ENCODE data around the gene ARAP2.

GRCh38 chr4:36227913-36228312 lies 16.4 kb downstream of the ARAP2 start:
- TF ChIP-seq, protein P1, sequence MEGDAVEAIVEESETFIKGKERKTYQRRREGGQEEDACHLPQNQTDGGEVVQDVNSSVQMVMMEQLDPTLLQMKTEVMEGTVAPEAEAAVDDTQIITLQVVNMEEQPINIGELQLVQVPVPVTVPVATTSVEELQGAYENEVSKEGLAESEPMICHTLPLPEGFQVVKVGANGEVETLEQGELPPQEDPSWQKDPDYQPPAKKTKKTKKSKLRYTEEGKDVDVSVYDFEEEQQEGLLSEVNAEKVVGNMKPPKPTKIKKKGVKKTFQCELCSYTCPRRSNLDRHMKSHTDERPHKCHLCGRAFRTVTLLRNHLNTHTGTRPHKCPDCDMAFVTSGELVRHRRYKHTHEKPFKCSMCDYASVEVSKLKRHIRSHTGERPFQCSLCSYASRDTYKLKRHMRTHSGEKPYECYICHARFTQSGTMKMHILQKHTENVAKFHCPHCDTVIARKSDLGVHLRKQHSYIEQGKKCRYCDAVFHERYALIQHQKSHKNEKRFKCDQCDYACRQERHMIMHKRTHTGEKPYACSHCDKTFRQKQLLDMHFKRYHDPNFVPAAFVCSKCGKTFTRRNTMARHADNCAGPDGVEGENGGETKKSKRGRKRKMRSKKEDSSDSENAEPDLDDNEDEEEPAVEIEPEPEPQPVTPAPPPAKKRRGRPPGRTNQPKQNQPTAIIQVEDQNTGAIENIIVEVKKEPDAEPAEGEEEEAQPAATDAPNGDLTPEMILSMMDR (conservative IDR thresholded peaks at IDR 0.05; ENCODE audit: low read length) = no peak
- TF ChIP-seq EZH2phosphoT487 (IDR thresholded peaks at IDR 0.05; ENCODE audit: borderline replicate concordance) = no peak

All from Loucy (cell line).